Measurements from ENCODE around the gene SLC39A2. TPM values are rescaled to one million over a fixed set of nuclear protein-coding genes. Genes with fewer than 3 reads are reported as not detected.

The SLC39A2 gene
- total RNA-seq, 4 donors from 2014 or later = not detected

GRCh38 chr14:21020977-21021545 lies 22.0 kb downstream of the SLC39A2 start:
- Histone ChIP-seq H3K4me1 (peaks cover 0 to 78% (median 5%) of the 10 kb centered on the region in 4 donors), H3K27me3 (no peaks in the 10 kb centered on the region), H3K27ac (peak overlapping the region in 3 of 4 donors; percentile 11 to 99 (median 99))

GRCh38 chr14:21022686-21023085 lies 23.6 kb downstream of the SLC39A2 start:
- Histone ChIP-seq H3K36me3 (peaks cover 0 to 47% (median 2%) of the 10 kb centered on the region in 3 donors), H3K4me3 (peak overlapping the region; percentile 65 to 76 (median 75)), H3K4me1 (peaks cover 0 to 83% (median 15%) of the 10 kb centered on the region in 4 donors), H3K9me3 (no peaks in the 10 kb centered on the region), H3K27ac (peak overlapping the region; percentile 92 to 99 (median 96)), H3K27me3 (no peaks in the 10 kb centered on the region)
- no peak for TF ChIP-seq CTCF (IDR thresholded peaks at IDR 0.05)
- no peak for TF ChIP-seq EP300 (IDR thresholded peaks at IDR 0.05)
- TF ChIP-seq POLR2A (IDR thresholded peaks at IDR 0.05) = no peak
- 33 to 55% methylated on average over 5 of the region's 5 CpGs for WGBS, 2 donors
- no peak for DNase-seq (ENCODE audit: low spot score in 2 of 2)

More at GRCh38 chr14:21020977-21021545, 22.0 kb downstream of the SLC39A2 start:
- peaks cover 0 to 63% (median 2%) of the 10 kb centered on the region in 3 donors for H3K36me3 ChIP-seq
- H3K4me3 ChIP-seq = no peak overlapping the region
- no peak for DNase-seq (ENCODE audit: low spot score in 2 of 2)
- TF ChIP-seq POLR2A (IDR thresholded peaks at IDR 0.05) = no peak
- TF ChIP-seq EP300 (IDR thresholded peaks at IDR 0.05) = no peak
- TF ChIP-seq CTCF (IDR thresholded peaks at IDR 0.05) = no peak
- WGBS, 2 donors = 74 to 76% methylated on average over 5 of the region's 5 CpGs
- H3K9me3 ChIP-seq = no peaks in the 10 kb centered on the region

GRCh38 chr14:21023174-21023573 lies 24.1 kb downstream of the SLC39A2 start:
- no peaks in the 10 kb centered on the region for H3K27me3 ChIP-seq
- H3K36me3 ChIP-seq = peaks cover 0 to 42% (median 2%) of the 10 kb centered on the region in 3 donors
- WGBS, 2 donors = 13 to 29% methylated on average over 5 to 7 of the region's 7 CpGs
- peak overlapping the region; percentile 92 to 99 (median 96) for H3K27ac ChIP-seq
- H3K9me3 ChIP-seq = no peaks in the 10 kb centered on the region
- no peak for TF ChIP-seq POLR2A (IDR thresholded peaks at IDR 0.05)
- TF ChIP-seq CTCF (IDR thresholded peaks at IDR 0.05) = no peak
- no peak for TF ChIP-seq EP300 (IDR thresholded peaks at IDR 0.05)
- no peak for DNase-seq (ENCODE audit: low spot score in 2 of 2)
- peak overlapping the region; percentile 65 to 76 (median 75) for H3K4me3 ChIP-seq
- peaks cover 0 to 82% (median 15%) of the 10 kb centered on the region in 4 donors for H3K4me1 ChIP-seq

GRCh38 chr14:21023817-21024584 lies 24.9 kb downstream of the SLC39A2 start:
- DNase-seq (ENCODE audit: low spot score in 2 of 2) = no peak
- H3K9me3 ChIP-seq = no peaks in the 10 kb centered on the region
- peak overlapping the region; percentile 65 to 76 (median 75) for H3K4me3 ChIP-seq
- peak overlapping the region; percentile 92 to 99 (median 96) for H3K27ac ChIP-seq
- peaks cover 0 to 74% (median 15%) of the 10 kb centered on the region in 4 donors for H3K4me1 ChIP-seq
- H3K36me3 ChIP-seq = peaks cover 0 to 34% (median 2%) of the 10 kb centered on the region in 3 donors
- no peaks in the 10 kb centered on the region for H3K27me3 ChIP-seq
- 11 to 18% methylated on average over 17 of the region's 17 CpGs for WGBS, 2 donors
- TF ChIP-seq EP300 (IDR thresholded peaks at IDR 0.05) (no peak), POLR2A (IDR thresholded peaks at IDR 0.05) (no peak), CTCF (IDR thresholded peaks at IDR 0.05) (no peak)

Data from tibial nerve (tissue), 4 donors.